ENCODE results near the gene SUMO3.
A peak's percentile ranks its signal among the peaks of the same experiment; 100 is the strongest.

The SUMO3 gene

DNA sequence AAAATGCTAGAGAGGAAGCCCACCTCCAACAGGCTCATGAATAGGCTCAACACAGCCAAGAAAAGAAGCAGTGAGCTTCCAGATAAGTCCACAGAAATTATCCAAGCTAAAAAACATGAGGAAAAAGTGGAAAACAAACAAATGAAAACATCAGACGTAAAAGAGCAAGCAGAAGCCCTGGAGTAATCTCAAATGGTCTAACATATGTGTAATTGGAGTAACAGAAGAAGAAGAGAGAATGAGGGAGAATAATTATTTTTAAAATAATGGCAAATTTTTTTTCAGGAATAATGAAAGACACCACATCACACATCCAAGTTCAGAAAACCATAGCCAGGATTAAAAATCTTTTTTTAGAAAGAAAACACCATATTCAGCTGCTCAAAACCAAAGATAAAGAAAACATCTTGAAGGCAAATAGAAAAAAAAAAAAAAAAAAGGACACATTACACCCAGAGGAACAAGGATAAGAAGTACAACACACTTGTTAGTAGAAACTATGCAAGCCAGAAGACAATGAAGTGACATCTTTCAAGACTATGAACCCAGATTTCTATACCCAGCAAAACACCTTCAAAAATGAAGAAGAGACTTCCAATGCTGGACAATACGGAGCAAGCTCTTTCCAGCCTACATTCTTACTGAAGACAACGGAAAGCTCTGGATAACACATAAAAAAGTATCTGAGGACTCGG lies 10.6 kb upstream of the SUMO3 start:
- no peak for DNase-seq (ENCODE audit: low read depth)

- DNase-seq (ENCODE audit: low read depth): no peak
Measured at GRCh38 chr21:44823179-44823660, 5.4 kb upstream of the SUMO3 start.

DNA sequence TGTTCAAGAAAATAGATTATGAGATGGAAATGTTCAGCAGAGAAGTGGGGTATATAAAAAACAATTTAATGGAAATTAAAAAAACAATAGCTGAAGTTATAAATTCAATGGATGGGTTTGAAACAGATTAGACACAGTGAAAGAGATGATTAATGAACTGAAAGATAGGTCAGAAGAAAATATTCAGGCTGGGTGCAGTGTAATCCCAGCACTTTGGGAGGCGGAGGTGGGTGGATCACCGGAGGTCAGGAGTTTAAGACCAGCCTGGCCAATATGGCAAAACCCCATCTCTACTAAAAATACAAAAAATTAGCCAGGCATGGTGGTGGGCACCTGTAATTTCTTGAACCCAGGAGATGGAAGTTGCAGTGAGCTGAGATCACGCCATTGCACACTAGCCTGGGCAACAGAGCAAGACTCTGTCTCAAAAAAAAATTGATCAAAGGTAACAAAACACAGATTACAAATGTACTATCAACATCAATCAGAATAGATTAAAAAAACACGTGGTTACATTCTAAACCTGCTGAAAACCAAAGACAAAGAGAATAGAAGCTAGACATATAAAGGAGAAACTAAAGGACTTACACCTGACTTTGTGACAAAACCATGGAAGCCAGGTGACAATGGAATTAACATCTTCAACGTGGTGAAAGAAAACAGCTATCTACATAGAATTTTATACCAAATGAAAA lies 4.8 kb upstream of the SUMO3 start:
- DNase-seq (ENCODE audit: low read depth): no peak

DNA sequence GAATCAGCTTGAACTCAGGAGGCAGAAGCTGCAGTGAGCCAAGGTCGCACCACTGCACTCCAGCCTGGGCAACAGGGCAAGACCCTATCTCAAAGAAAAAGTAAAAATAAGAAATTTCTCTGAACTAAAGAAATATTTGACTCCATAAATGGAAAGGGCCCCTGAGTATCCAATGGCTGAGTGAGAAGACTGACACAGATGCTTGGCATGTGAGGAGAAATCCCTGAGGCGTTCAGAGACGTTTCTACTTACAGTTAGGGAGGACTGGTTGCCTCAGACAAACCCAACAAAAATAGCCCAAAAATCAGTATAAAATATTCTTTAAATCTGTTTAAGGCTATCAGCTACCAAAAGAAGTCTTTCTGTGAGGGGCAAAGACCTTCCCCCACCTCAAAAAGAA lies 3.0 kb upstream of the SUMO3 start:
- no peak for DNase-seq (ENCODE audit: low read depth)

DNA sequence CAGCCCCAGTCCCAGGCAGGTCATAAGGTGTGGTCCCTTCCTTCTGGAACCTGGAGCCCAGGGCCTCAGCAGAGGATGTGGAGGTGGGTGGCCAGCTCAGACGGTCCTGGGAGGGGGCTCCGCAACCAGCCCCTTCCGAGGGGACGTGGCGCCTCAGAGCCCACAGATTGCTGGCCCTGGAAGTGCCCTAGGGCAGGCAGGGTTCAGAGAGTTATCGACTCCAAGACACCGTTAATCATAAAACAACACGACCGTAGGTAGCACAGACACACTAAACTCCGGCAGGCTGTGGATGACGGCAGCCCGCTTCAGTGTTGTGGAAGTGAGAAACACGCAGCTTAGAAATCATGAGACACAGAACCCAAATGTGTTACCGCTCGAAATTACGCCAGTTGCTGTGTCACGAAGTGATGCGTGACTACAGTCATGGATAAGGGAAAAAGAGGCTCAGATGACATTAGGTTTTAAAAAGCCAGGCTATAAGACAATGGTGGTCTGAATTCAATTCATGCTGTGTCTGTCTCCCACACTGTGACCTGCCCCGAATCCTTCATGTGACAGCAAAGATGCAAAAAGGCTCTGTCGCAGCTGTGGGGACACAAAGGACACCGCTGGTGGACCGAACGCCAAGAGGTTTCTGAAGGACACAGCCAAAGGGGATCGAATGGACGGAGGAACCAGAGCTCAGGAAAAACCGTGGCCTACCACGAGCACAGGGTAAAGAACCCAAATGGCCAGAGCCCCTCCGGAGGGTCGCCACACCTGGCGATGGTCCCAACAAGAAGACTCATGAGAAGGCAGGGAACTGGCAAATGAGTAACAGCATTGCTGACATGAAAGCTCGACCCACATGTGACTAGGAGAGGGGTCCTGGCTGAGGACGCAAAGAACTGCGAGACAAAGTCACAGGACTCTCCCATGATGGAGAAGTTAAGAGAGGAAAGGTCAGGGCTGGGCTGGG lies 1.7 kb upstream of the SUMO3 start:
- no peak for DNase-seq (ENCODE audit: low read depth)

DNA sequence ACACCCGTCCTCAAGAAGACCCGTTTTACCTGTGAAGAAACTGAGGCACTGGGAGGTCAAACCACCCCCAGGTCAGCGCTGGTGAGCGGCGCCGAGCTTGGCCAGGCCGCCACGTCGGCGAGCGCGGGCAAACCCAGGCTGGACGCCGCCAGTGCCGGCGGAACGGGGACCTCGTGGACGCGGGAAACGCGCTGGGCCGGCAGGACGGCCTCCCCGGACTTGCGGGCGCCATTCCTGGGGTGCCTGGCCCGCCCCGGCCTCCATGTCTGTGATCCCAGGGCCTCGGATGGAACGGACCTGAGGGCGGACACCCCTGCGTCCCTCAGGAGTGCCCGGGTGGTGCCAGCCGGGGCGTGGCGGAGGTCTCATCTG lies 764 bp upstream of the SUMO3 start:
- no peak for DNase-seq (ENCODE audit: low read depth)

GRCh38 chr21:44817506-44817880 lies 369 bp downstream of the SUMO3 start:
- DNase-seq (ENCODE audit: low read depth): peak; percentile 78

GRCh38 chr21:44816761-44817505 lies 929 bp downstream of the SUMO3 start:
- DNase-seq (ENCODE audit: low read depth): no peak

GRCh38 chr21:44815852-44816628 lies 1.8 kb downstream of the SUMO3 start:
- no peak for DNase-seq (ENCODE audit: low read depth)

DNA sequence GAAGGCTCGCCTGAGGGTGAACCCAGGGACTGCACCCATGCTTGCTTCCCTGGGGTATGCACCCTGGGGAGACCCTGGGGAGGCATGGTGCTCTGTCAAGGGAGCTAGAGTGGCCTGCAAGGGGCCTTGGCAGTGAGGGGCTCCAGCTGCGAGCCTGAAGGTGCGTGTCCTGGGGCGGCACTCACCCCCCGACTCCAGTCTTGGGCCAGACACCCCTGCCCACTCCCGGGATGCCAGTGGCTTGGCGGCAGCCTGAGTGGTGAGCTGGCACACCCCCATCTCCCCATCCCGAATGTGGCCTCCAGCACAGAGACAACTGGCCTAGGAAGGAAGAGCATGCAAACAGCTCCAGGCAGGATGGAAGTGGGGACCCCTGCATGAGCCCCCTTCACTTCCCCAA lies 2.6 kb downstream of the SUMO3 start:
- DNase-seq (ENCODE audit: low read depth): no peak

- no peak for DNase-seq (ENCODE audit: low read depth)
Measured at GRCh38 chr21:44814498-44815023, 3.3 kb downstream of the SUMO3 start.

GRCh38 chr21:44813727-44814126 lies 4.1 kb downstream of the SUMO3 start:
- DNase-seq (ENCODE audit: low read depth): no peak

GRCh38 chr21:44813149-44813548 lies 4.7 kb downstream of the SUMO3 start:
- no peak for DNase-seq (ENCODE audit: low read depth)

- DNase-seq (ENCODE audit: low read depth): no peak
Measured at GRCh38 chr21:44812640-44813039, 5.2 kb downstream of the SUMO3 start.

DNA sequence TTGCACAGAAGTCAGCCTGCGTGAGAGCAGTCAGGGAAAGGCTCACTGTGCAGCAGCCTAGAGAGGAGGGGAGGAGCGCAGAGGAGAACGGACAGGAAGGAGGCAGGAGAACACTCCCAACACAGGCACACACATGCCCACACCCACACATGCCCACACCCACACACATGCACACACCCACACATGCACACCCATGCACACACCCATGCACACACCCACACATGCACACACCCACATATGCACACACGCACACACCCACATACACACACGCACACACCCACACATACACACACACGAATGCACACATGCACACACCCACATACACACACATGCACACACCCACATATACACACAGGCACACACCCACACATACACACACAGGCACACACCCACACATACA lies 7.1 kb downstream of the SUMO3 start:
- DNase-seq (ENCODE audit: low read depth): no peak

DNA sequence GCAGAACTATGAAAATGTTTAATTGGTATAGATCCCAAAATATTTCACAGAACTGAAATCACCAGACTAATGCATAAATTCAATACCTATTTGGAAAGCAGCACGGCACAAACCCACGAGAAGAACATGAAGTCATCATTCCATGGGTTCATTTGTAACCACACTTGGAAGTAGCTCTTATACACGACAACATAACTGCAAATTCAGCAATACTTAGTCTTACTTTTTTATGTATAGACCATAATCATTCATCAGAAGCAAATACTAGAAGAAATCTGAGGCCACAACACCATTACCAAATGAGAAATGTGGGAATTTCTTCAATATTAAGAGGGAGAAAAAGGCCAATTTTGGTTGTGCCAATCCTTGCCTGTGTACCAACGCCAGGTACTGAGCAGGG lies 12.0 kb downstream of the SUMO3 start:
- DNase-seq (ENCODE audit: low read depth): no peak

DNA sequence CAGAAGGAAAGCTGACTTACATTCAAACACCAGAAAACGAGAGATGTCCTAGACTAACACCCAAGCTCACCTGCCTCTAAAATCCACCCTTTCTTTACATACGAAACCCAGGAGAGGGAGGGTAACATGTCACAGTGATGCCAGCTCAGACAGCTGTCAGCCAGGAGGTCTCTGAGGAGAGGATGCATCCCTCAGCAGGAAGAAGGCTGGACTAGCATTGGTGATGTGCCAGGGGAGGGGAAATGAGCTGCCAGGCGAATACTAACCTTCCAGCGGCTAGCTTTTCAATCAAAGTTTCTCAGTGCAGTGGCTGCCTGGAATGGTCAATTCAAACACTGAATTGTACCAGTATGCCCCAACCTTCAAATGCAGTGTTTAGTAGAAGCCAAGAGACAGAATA lies 12.6 kb downstream of the SUMO3 start:
- DNase-seq (ENCODE audit: low read depth): no peak

DNA sequence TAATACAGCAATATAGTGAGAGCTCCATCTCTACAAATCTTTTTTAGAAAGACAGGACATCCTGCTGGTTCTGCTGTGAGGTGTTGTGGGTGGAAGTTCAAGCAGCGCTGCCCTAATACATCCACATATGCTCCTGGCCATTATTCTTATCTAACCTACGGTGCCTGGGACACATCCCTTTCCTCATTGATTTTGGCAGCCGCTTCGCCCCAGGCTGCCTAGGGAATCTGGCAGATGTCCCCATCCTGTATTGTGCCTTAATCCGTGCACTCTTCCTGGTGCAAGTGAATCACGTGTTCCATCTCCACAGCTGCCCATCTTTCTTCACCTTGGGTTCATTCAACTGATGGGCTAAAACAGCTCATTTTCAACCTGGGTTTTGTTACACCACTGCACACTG lies 13.1 kb downstream of the SUMO3 start:
- DNase-seq (ENCODE audit: low read depth): no peak

DNA sequence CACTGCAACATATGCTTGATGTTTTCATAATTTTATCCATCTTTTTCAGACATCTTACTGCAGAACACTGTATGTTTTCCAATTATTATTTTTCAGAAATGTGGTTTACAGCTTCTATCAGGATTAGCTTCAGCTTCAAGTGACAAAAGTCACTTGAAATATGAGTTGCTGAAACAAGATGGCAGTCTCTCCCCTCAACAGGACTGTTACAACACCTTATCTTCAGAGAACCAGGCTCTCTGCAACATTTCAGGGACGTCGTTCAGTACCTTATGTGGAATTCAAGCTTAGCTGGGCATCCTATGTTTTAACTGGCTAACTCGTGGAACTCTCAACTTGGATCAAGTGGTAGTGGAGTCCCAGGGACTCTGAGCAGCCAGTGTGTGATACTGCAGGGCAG lies 14.2 kb downstream of the SUMO3 start:
- no peak for DNase-seq (ENCODE audit: low read depth)

- no peak for DNase-seq (ENCODE audit: low read depth)
Measured at GRCh38 chr21:44802396-44803153, 15.3 kb downstream of the SUMO3 start.
